GM19025 (cell line): ENCODE results near the gene TMEM138.

Experiments used
- ATAC-seq: cut with Tn5 transposase; IDR thresholded peaks from one replicate; pipeline ENCODE4 v1.9.1; 2021; ENCODE audit warnings: mild to moderate bottlenecking, low read depth, moderate library complexity; ENCODE audit not compliant: unreplicated experiment

The TMEM138 gene

DNA sequence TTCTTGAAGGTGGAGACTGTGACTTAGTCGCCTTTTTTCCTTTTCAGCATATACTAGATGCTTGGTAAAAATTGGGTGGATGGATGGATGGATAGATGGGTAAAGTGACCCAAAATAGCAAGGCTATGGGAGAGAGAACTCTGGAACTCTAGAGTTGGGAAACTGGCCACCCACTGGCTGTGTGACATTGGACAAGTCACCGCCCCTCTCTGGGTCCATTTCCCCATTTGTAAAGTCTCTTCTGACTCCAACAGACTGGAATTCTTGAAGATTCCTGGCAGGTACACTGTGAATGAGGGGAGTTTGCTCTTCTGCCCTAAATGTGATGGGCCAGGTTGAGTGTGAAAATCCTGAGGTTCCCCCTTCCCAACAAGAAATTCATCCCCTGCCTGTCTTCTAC, 21.2 kb upstream of the TMEM138 start:
- no peak for ATAC-seq

DNA sequence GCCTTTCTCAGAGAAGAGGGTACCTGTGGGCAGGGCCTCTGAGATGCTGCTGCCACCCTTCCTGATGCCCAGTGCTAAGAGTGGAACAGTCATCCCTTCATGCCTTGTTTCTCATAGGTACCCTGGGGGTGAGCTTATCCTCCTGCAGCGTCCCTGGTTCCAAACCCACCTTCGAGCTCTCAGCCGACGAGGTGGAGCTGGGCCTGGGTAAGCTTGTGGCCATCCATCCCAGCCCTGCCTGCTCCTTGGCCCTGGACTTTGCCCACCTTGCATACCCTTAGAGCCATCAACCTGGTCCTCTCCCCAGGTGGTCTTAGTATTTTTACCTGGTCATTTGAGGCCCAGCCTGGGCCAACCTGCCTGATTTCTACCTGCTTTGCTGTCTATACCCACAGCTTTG, 20.5 kb upstream of the TMEM138 start:
- ATAC-seq = no peak

DNA sequence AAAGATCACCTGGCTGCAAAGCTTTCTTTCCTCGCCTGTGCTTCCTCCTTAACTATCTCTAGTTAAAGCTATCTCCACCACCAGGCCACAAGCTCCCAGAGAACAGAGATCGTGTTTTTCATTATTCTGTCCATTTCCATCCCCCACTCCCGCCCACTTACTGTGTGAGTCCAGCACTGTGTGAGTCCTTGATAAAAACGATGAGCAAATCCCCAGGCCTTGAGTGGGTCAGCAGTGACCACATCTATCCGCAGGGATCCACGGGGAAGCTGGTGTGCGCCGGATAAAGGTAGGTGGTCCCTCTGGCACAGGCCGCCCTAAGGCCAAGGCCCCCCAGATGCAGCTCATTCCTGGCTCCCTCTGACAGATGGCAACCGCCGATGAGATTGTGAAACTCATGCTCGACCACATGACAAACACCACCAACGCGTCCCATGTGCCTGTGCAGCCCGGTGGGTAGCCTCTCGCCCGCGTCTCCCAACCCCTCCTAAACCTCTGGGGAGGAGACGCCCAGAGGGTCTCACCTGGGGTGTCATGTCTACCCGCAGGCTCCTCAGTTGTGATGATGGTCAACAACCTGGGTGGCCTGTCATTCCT, 19.9 kb upstream of the TMEM138 start:
- ATAC-seq = no peak

DNA sequence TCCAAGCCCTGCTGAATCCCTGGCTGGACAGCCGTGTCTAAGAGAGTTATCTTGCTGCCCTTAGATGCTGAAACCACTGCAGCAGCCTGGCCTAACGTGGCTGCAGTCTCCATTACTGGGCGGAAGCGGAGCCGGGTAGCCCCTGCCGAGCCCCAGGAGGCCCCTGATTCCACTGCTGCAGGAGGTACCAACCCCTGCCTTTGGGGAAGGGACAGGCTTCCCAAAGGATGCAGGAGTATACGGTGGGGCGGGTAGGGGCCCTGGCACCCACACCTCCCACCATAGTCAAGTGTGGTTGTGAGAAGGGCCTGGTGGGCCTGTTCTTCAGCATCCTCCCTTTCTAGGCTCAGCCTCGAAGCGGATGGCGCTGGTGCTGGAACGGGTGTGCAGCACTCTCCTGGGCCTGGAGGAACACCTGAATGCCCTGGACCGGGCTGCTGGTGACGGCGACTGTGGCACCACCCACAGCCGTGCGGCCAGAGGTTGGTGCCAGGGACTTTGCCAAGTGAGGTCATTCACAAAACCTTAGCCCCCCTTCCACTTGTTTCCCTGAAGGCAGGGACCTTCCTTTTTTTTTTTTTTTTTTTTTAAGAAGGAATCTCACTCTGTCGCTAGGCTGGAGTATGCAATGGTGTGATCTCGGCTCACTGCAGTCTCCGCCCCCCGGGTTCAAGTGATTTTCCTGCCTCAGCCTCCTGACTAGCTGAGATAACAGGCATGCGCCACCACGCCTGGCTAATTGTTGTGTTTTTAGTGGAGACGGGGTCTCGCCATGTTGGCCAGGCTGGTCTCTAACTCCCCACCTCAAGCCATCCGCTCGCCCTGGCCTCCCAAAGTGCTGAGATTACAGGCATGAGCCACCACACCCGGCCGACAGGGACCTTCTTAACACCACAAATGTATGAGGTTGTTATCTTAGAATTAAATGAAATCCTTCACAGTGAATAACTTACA, 18.1 kb upstream of the TMEM138 start:
- ATAC-seq = no peak

DNA sequence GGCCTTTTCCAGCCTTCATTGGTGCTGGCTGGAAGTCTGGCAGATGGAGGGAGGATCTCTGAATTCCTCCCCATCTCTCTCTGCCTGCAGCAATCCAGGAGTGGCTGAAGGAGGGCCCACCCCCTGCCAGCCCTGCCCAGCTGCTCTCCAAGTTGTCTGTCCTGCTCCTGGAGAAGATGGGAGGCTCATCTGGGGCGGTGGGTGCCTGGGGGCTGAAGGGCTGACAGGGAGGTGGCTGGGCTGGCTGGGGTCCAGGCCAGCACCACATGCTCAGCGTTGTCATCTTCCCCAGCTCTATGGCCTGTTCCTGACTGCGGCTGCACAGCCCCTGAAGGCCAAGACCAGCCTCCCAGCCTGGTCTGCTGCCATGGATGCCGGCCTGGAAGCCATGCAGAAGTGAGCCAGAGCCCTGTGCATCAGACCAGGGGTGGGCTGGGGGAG, 17.0 kb upstream of the TMEM138 start:
- ATAC-seq = no peak

DNA sequence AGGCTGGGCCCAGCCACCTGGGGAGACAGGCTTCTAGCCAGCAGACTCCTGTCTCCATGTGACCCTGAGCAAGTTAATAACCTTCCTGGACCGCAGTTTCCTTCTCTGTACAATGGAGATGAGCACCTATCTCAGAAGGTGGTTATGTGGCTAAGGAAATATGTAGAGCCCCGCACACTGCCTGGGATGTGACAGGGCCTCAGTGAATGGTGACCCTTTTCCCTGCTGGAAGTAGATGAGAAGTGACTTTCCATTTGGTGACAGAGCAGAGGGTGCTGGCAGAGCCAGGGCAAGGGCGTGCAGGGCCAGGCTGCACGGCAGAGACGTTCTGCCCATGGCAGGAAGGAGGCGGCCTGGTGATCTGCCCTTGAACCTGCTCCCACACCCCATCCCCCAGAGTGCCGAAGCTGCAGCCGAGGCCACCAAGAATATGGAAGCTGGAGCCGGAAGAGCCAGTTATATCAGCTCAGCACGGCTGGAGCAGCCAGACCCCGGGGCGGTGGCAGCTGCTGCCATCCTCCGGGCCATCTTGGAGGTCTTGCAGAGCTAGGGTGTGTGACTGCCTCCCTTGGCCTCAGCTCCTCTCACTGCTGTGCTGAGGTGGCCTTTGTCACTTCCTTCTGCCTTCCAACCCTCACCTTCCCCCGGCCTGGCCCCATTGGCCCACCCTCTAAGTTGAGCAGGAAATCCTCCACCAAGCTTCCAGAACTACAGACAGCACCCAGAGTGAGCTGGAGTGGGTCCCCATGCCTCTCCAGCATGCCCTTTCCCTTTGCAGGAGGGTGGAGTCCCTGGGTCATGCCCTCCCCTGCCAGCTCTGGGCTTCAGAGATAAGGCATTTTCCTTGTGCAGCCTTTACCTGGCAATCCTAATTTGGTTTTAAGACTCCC, 16.0 kb upstream of the TMEM138 start:
- ATAC-seq = no peak

DNA sequence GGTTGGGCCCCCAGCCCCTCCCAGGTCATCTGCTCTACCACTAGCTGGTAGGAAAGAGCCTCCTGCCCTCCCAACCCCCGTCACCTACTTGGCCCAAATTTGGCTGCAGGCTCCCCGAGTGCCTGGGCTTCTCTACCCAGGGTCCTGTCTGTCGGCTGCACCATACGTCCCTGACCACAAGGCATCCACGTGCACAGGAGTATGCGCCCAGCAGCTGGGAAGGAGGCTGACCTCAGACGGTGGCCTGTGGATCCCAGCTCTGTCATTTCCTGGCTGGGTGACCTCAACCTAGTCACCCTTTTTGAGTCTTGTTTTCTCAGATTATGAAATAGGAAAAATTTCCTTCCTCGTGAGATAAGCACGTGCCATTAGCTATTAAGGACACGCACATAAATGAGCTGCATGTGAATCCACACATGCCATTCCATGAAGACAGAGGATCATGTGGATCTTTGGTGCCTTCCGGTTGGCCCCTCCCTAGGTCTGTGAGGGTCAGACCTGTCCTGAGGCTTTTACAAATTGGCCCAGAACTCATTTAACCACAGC, 14.2 kb upstream of the TMEM138 start:
- no peak for ATAC-seq

DNA sequence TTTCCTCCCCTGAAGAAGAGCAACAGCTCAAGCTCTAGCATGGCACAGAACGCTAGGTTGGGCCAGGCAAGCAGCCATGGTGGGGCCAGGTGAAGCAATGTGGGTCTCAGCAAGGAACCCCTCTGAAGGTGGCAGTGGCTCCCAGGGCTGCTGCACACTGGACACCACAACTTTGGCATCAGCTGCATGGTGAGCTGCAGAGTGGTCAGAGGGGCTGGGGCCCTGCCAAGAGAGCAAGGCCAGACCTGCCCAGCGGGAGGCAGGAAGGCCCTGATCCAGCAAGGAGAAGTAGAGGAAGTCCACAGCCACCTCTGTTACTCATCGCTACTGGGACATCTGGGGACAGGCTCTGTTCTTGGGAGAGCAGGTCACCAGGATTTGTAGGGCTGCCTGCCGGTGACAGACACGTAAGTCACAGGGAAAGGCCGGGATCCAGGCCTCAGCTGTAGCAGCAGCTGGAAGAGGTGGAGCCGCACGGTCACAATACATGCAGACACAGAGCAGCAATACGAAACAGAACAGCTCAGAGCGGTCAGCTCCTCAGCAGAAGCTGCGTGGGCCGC, 12.9 kb upstream of the TMEM138 start:
- no peak for ATAC-seq

DNA sequence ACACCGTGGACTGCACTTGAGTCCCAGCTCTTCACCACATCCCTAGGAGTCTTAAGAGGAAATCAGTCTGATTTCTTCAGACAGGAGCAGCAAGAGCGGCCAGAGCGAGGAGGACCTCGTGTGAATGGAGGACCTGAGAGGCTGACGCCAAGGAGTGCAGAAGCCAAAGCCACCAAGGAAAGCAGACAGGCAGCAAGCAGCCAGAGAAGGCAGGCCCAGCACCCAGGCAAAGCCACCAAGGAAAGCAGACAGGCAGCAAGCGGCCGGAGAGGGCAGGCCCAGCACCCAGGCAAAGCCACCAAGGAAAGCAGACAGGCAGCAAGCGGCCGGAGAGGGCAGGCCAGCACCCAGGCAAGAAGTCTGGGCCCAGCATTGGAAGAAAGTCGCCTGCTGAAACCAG, 12.3 kb upstream of the TMEM138 start:
- ATAC-seq = no peak

DNA sequence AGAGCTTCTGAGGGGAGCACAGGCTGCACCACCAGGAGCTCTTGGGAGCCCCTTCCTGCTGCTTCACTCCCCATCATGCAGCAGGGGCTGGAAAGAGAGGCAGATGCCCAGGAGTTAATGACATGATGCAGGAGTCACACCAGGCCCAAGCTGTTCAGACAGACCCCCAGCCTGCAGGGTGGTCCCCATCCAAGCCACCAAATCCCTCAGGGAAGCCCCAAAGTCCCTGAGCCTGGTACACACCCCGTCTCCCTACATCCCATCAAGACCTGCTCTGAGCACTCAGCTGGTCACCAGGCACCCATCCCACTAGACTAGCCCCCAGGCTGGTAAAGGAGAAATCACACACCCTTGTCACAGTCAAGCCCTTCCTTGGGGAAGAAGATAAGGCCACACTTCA, 11.8 kb upstream of the TMEM138 start:
- ATAC-seq = no peak

DNA sequence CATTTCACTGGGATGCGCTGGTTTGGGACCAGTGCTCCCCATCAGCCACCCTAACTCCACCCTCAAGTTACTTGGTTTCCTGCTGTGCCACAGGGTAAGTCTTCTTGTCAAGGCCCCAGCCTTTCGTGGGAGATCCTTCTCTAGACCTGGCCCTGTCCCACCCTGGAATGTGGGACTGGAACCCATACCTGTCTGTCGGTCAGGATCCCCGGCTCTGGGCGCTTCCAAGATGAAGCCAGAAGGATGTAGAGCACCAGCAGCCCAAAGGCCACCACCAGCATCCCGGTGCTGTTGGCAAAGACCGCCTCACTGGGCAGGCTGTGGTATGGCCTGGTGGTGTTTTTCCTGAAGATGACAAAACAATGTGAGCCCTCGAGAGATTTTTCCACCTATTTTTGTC, 11.4 kb upstream of the TMEM138 start:
- ATAC-seq = no peak

DNA sequence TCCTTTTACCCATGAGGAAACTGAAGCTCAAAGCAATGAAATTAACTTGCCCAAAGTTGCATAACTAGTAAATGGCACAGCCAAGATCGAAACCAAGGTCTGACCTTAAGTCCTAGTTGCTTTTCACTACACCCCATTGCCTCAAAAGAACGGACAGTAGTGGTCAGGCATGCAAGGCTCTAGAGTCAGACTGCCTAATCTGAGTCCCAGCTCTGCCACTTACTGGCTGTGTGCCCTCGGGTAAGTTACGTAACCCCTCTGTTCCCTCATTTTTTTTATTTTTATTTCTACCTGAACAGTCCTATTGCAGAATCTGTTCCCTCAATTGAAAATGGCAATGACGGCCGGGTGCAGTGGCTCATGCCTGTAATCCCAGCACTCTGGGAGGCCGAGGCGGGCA, 10.1 kb upstream of the TMEM138 start:
- no peak for ATAC-seq

DNA sequence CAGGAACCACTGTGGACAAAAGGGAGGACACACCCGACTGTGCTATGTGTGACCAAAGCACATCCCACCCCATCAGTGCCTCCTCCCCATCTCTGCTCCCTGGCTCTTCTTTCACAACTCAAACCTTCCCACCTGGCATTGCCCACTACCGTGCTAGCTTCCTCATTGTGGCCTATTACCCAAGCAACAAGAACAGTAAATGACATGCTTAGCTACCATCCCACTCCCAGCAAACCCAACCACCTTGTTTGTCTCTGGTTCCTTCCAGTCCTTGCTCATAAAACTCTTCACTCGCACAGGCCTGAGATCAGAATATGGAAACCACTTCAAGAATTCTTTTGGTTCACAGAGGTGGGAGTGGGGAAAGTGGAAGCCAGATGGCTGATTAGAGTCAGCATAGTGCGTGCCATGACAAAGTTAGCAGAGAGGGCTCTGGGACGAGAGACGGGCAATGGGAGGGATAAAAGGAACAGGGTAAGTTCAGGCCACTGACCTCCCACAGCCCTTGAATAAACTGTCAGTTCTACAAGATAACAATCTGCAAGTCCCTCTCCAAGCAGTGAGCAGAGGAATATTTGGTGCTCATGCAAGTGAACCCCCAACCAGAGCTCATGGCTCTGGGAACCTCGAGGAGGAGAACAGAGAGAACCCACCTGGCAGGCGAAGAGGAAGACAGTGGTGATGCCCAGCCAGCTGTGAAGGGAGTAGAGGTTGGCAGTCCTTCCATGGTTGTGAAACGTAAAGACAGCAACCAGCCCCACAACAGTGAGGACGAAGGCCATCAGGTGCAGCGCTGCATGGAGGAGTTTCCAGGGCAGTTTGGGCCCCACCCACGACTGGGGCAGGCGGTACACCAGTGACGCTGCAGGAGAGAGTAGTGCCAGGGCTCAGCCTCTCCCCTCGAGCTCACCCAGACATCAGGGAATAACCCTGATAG, 8.8 kb upstream of the TMEM138 start:
- no peak for ATAC-seq

DNA sequence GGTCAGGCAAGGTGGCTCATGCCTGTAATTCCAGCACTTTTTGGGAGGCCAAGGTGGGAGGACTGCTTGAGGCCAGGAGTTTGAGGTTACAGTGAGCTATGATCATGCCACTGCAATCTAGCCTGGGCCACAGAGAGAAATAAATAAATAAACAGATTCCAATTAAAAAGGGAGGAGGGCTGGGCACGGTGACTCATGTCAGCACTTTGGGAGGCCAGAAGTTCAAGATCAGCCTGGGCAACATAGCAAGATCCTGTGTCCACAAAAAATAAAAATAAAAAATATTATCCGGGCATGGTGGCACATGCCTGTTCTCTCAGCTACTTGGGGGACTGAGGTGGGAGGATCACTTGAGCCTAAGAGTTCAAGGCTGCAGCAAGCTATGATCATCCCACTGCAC, 8.0 kb upstream of the TMEM138 start:
- no peak for ATAC-seq

DNA sequence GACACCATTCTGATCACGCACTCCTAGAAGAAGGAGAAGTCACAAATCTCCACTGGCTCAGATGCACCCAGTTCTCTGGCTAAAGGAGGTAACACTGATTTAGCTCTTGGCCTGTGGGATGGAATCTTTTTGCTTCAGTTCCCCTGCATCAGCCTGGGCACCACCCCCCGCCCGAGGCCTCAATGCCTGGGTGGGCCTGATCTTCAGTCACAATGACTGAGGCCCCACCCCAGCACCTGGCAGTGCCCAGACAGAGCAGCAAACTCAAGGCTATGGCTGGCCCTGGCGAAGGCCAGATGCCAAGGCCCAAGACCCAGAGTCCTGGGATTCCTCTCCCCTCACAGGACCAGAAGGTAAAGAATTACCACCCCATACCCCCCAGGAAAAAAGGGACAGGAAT, 5.5 kb upstream of the TMEM138 start:
- no peak for ATAC-seq

DNA sequence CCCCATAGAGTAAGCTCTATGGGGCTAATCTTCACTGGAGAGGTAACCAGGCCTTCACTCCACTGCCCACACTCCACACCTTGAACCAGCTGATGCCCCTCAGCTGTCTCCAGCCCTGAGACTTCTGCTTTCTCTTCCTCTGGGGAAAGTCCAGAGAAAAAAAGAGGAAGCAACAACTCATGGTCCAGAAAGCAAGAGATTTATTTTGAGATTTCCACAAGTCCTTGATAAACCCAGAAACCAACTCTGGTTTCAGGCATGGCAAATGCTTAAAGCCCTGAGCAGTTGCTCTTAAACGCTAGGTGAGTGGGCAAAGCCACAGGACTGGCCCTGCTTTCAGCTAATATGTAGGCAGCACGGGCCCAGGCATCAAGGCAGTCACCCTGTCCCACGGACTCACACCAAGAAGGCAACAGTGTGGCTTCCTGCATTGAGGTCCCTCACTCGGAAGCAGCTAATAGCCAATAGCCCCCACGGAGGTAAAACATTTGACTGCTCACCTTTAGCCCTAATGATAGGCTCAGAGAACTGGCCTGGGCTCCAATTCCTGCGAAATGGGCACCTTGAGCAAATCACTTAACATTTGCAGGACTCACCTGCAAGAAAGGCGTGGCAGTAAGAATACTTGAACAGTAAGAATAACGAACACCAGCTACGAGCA, 4.8 kb upstream of the TMEM138 start:
- peak; percentile 43 for ATAC-seq

DNA sequence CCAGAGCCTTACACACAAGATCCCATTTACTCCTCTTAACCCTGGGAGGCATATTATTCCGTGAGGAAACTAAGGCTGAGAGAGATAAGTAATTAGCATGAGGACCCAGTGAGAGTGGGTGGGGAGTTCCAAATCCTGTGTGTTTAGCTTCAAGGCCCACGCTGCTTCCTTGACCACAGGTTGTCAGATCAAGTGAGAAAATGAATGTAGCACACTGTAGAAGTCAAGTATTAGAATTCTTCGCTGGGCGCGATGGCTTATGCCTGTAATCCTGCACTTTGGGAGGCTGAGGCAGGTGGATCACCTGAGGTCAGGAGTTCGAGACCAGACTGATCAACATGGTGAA, 4.3 kb upstream of the TMEM138 start:
- no peak for ATAC-seq

DNA sequence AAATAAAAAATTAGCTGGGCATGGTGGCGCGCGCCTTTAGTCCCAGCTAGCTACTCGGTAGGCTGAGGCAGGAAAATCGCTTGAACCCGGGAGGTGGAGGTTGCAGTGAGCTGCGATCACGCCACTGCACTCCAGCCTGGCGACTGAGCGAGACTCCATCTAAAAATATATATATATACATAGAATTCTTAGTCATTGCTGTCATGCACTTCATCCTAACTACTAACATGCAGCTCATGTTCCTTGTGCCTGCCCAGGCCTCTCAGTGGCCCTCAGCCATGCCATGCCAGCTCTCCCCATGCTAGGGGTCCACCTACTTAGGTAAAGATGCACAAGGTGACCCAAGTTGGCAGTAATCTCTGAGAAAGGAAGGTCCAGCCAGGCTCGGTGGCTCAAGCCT, 3.6 kb upstream of the TMEM138 start:
- no peak for ATAC-seq

DNA sequence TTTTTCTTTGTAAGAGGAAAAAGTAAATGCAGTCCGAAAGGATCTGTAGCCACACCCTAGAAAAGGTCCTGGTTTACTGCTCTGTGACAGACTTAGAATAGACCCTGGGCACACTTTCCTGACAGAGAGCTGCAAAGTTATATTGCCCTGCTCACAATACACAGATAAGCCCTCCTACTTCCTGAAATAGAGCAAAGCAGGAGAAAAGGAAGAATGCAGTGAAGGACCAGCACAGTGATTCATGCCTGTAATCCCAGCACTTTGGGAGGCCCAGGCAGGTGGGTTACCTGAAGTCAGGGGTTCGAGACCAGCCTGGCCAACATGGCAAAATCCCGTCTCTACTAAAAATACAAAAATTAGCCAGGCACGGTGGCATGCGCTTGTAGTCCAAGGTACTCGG, 2.7 kb upstream of the TMEM138 start:
- ATAC-seq = no peak
